HG03175 (cell line): ENCODE measurements around the gene TPM4.

Source experiments
- ATAC-seq: cut with Tn5 transposase; IDR thresholded peaks from one replicate; pipeline ENCODE4 v1.9.1; 2021; ENCODE audit warnings: mild to moderate bottlenecking, moderate library complexity; ENCODE audit not compliant: unreplicated experiment

Gene TPM4

DNA sequence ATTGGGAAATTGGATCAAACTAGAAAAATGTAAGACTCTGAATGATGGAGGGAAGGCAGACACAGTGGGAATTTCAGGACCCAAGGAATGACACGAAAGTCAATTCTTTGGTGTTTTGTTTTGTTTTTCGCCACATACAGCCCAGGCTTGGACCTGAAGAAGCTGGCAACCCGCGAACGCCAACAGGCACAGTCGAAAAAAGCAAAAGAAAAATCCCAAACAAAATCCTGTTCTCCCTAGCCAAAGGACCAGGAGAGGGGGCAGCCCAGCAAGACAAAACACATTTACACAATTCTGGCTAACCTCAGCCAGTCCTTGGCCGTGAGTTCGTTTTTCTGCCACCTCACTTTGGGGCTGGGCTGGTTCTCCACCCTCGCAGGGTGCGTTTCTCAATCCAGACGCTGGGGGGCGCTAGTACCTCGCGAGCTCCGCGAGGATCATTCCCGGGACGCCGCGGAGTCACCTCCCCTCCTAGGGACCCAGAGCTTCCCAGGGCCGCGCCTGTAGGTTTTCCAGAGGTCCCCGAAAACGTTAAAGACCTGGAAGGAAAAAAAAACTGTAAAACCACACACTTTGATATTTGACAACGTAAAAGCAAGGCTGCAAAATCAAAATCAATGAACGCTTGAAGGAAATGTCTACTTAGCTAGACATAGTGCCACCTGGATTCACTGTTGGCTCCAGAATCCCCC is 34.9 kb upstream of the TPM4 start:
- ATAC-seq: no peak

- ATAC-seq: no peak
These were observed 34.3 kb upstream of the TPM4 start for GRCh38 chr19:16041991-16042386.

DNA sequence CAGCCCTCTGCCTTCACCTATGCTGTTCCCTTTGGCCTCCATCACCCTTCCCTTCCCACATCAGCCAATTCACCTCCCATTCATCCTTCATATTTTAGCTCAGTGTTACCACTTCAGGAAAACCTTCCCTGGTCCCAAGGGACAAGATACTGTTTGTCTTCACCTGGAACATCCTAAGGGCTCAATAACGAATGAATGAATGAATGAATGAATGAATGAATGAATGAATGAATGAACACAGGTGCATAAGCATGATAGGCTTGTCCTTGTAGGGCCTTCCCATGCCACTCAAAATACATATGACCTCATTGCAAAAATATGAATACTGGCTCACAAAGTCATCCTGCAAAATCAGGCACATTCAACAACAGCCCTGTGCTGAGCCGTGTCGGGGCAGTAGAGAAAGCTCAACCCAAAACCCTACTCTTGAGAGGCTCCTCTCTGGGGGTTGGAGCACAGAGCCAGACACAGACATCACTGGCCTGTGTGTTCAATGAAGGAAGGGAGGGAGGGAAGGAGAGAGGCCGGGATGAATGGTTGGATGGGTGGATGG is 33.7 kb upstream of the TPM4 start:
- ATAC-seq: no peak

- no peak for ATAC-seq
These were observed 33.0 kb upstream of the TPM4 start for GRCh38 chr19:16043156-16043757.

DNA sequence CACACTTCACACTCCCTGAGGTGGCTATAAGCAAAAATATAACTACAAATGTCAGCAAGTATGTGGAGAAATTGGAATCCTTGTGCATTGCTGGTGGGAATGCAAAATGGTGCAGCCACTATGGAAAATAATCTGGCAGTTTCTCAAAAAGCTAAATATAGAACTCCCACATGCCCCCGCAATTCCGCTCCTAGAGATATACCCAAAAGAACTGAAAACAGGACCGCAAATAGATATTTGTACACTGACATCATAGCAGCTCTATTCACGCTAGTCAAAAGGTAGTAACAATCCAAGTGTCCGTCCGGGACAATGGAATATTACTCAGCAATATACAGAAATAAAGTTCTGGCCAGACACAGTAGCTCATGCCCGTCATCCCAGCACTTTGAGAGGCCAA is 31.5 kb upstream of the TPM4 start:
- ATAC-seq: no peak

- no peak for ATAC-seq
These were observed 31.1 kb upstream of the TPM4 start for GRCh38 chr19:16045171-16045570.

DNA sequence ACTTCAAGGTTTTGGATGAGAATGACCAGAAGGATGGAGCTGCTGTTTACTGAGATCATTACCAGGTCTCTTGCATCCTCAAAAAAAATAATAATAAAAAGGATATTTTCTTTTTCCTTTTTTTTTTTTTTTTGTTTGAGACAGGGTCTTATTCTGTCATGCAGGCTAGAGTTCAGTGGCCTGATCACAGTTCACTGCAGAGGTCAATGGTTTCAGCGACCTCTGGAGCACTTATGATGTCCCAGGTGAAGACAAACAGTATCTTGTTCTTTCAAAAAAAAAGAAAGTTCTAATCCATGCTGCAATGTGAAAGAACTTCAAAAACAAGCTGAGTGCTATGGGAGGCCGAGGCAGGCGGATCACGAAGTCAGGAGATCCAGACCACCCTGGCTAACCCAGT is 30.4 kb upstream of the TPM4 start:
- no peak for ATAC-seq

GRCh38 chr19:16048583-16048982 is 27.7 kb upstream of the TPM4 start:
- no peak for ATAC-seq

DNA sequence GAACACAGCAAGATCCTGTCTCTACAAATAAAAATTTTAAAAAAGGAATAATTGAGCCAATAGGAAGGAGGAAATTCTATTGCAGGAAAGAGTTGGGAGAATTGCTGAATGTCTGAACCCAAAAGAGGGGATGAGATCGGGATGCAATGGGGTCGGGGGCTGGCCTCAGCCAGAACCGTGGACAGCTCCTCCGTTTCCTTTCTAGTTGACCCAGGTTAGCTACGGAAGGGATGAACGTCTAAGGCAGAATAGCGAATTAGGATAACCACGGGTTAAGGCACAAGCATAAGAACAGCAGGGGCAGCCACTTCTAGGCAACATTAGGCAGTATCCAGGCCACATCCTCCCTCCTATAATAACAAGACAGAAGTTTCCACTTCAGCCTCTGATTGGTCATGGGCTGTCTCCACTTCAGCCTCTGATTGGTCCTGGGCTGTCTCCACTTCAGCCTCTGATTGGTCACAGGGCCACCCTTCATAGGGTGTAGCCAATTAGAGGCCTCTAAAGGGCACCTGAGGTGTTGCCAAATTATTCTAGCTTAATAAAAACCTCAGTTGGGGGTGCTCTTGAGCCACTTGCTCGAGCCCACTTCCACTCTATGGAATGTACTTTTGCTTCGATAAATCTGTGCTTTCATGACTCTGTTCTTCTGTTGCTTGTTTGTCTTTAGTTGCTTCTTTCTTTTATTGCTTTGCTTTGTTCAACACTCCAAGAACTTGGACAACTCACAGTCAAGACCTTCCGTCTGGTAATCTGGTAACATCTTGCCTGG is 24.9 kb upstream of the TPM4 start:
- no peak for ATAC-seq

- ATAC-seq: no peak
These were observed 23.9 kb upstream of the TPM4 start for GRCh38 chr19:16052353-16052752.

GRCh38 chr19:16057062-16057461 is 19.2 kb upstream of the TPM4 start:
- no peak for ATAC-seq

DNA sequence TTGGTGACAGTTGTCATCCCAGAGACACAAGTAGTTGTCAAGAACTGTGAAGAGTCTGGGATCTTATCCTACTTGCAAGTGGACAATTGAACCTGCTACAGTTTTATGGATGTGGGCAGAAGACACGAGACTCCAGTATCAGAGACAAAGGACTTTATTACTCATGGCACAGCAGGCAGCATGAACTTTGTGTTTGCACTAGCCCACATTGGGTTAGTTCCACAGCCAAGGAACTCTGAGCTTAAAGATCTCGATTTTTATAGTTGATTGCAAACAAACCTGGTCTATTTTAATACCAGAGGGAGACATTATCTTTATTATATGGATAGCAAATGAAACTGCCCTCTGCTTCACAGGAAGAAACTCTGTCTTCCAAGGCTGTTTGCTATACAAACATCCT is 16.0 kb upstream of the TPM4 start:
- ATAC-seq: no peak

GRCh38 chr19:16061943-16062342 is 14.4 kb upstream of the TPM4 start:
- no peak for ATAC-seq

GRCh38 chr19:16062789-16063188 is 13.5 kb upstream of the TPM4 start:
- ATAC-seq: no peak

DNA sequence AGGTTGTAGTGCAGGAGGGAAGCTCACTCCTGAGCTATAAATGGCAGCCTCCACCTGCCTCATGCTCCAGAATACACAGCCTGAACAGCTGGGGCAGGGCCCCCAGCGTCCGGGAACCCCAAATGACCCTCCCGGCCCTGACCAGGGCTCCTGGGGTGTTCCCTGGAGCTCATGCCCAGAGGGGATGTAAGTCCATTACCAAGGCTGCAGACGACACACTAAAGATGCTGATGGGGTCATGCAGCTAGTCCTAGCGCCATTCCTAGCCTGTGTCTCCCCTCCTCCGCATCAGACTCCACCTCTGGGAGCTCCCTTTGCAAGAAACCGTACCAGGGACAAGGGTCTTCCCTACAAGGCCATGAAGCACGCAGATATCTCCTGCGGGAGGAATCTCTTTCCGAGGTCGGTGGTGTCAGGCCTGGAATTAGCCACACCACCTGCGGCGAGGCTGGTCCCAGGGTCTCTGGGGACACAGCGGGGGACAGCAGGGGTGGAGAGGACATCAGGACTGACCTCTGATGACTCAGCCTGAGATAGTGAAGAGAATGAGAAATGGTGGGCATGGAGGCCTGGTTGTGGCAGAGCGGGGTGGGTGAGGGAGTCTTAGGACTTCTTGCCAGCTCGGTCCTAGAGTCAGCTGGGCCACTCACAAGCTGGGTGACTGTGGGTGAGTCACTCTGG is 11.9 kb upstream of the TPM4 start:
- no peak for ATAC-seq

DNA sequence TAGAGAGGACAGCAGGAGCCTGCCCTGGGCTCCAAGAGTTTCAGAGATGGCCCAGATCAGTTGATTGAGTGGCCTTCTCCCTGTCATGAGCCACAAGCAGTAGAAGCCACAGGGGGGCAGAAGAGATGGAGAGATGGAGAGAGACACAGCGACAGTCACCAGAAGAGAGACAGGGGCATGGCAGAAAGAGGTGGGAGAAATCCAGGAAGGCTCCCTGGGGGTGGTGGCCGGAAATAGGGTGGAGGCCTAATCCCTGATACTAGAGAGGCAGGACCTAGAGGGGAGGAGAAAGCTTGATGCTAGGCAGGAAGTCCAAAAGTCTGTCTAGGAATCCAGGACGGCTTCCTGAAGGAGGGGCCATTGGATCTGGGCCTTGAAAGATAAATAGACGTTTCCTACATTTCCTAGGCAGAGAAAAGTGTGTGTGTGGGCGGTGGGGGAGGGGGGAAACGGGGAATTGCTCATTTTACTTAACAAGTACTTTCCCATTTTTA is 9.6 kb upstream of the TPM4 start:
- ATAC-seq: no peak

- ATAC-seq: no peak
These were observed 8.9 kb upstream of the TPM4 start for GRCh38 chr19:16067205-16067938.

DNA sequence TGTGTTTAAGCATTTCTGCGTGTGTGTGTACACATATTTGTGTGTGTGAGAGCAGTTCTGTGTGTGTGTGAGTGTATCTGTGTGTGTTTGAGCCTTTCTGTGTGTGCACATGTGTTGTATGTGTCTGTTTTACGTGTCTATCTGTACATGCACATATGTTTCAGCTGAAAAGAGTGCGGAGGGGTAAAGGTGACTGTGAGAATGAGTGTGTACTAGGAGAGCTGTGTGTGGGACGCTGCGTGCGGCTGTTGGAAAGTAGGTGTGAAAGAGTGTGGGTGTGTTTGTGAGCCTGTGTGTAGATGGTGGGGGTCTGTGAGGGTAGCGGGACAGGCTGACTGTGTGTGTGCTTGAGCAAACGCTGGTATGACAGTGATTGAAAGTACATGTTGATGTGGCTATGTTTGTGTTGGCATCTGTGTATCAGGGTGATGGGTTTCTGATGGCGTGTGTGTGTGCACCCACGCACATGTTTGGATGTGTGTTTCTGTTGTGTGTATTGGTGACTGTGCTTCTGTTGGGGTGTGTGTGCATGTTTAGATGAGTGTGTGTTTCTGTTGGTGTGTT is 7.5 kb upstream of the TPM4 start:
- no peak for ATAC-seq

DNA sequence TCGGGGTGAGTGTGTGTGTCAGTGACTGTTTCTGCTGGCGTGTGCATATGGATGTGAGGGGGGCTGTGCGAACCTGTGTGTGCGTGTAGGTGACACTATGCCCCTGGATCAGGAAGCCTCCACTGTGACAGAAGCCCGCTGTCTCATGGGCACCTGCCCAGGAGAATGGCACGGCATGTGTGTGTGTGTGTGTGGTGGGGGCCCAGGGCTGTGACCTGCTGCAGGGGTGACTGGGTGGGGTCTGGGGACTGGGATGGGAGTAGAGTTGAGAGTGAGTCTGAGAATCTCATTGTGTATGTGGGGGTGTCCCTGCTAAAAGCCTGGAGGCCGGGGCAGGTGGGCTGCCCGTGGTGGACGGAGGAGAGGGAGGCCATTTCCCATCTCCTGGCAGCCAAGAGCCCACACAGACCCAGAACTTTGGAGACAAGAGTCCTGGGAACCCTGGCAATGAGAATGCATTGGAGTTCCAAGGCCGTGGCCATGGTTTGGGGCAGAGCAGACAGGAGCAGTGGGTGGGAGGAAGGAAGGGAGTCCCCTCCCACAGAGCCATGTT is 6.4 kb upstream of the TPM4 start:
- ATAC-seq: no peak
